Esophagus muscularis mucosa (tissue), 4 donors: ENCODE data around the gene SPEM3. TPM values are rescaled to one million over a fixed set of nuclear protein-coding genes. Genes with fewer than 3 reads are reported as not detected.
A peak's percentile ranks its signal among the peaks of the same experiment; 100 is the strongest.
"Not testable (repeated sequence)": the region's sequence is repeated elsewhere in the genome, so short reads cannot be mapped to it uniquely, and the experiment has no call there.

Experiments
- DNase-seq: peaks from one replicate; pipeline ENCODE4 v3.0.0-alpha.2; 2017; ENCODE audit errors: extremely low spot score
- H3K27ac ChIP-seq, 4 donors: fragments of 200-600 bp; sonication (generic); replicated peaks in 1 of 4; 1 replicate in 3 of 4; 2 replicates in 1 of 4; pipeline ENCODE4 v1.5.1; 2016 to 2019; ENCODE audit warnings: mild to moderate bottlenecking in 1 of 4
- H3K27me3 ChIP-seq, 4 donors: fragments of 200-600 bp; sonication (generic); one replicate each; pipeline versions ENCODE4 v1.5.1 to v1.6.0; 2016 to 2019
- H3K36me3 ChIP-seq, 4 donors: fragments of 200-600 bp; sonication (generic); one replicate each; pipeline ENCODE4 v1.5.1; 2016 to 2019
- H3K4me1 ChIP-seq, 4 donors: fragments of 200-600 bp; sonication (generic); one replicate each; pipeline ENCODE4 v1.5.1; 2016 to 2019
- H3K4me3 ChIP-seq, 4 donors: fragments of 200-600 bp; sonication (generic); 1 replicate in 2 of 4; 2 replicates in 2 of 4; pipeline ENCODE4 v1.5.1; 2016 to 2019; ENCODE audit warnings: mild to moderate bottlenecking in 4 of 4, moderate library complexity in 1 of 4
- H3K9me3 ChIP-seq, 4 donors: fragments of 200-600 bp; sonication (generic); 1 replicate in 3 of 4; 2 replicates in 1 of 4; pipeline ENCODE4 v1.5.1; 2016 to 2019
- CTCF ChIP-seq, 3 experiments: fragments of 200-600 bp in 2 of 3; fragments of 450-650 bp in 1 of 3; sonication (generic) in 2 of 3; IDR thresholded peaks; one replicate each; pipeline ENCODE4 v1.5.1; 2017 to 2019; ENCODE audit warnings: antibody characterized with exemption in 3 of 3, mild to moderate bottlenecking in 2 of 3, moderate library complexity in 1 of 3
- EP300 ChIP-seq: sonication (generic); formaldehyde crosslinking; IDR thresholded peaks from one replicate; pipeline ENCODE4 v1.6.1; 2017; ENCODE audit warnings: antibody characterized with exemption
- POLR2A ChIP-seq: fragments of 450-650 bp; IDR thresholded peaks from one replicate; pipeline ENCODE4 v1.6.1; 2017; ENCODE audit warnings: antibody characterized with exemption, moderate library complexity, mild to moderate bottlenecking, low read depth
- POLR2AphosphoS5 ChIP-seq, 2 donors: sonication (generic); formaldehyde crosslinking; IDR thresholded peaks; one replicate each; pipeline ENCODE4 v1.6.1; 2017; ENCODE audit warnings: antibody characterized with exemption in 2 of 2
- WGBS: methylation state at CpG from one replicate; pipeline ENCODE4 v1.1.5; 2018; 5-methylcytosine and 5-hydroxymethylcytosine counted together
- intact Hi-C: fragments of 100-400 bp; cut with DNase I; formaldehyde crosslinking; loops from one replicate; pipeline ENCODE4 v1.15.1; 2023
- total RNA-seq, 4 donors: library from RNA; depleted of rRNA; stranded (reverse); fragments of >200 nt; gene quantifications; one replicate each; pipeline versions ENCODE4 v1.1.0 to v1.2.1, GENCODE V29; 2016

SPEM3 gene
- total RNA-seq, 4 donors from 2014 or later, result not detected

- TF ChIP-seq CTCF (IDR thresholded peaks at IDR 0.05) (no peak), POLR2A (no peak)
- no peak overlapping the region for H3K4me3 ChIP-seq
- peaks cover 50 to 72% (median 67%) of the 10 kb centered on the region in 4 donors for H3K4me1 ChIP-seq
- H3K9me3 ChIP-seq, result no peaks in the 10 kb centered on the region
- H3K36me3 ChIP-seq, result peaks cover 22 to 53% (median 42%) of the 10 kb centered on the region in 4 donors
- WGBS, result 100% methylated on average over 3 of the region's 3 CpGs
- no peak for DNase-seq
- H3K27me3 ChIP-seq, result no peaks in the 10 kb centered on the region
- H3K27ac ChIP-seq, result peak overlapping the region; percentile 43 to 71 (median 64)
- intact Hi-C loops, result no loop called here
Observed at GRCh38 chr17:7467498-7467897, 38.8 kb downstream of the SPEM3 start.

DNA sequence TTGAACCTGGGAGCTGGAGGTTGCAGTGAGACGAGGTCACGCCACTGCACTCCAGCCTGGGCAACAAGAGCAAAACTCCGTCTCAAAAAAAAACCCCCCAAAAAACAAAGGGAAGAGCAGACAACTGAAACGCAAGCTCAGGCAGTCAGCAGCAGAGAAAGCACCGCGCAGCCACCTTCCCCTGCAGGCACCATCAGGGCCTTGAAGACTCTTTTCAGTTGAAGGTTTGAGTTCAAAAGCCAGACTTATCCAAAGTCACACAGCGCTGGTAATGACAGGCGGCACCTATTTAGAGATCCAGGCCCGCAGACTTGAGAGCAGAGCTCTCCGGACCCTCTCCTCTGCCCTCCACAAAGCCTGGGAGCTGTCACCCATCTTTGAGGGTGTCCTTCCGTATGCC is 39.6 kb downstream of the SPEM3 start:
- TF ChIP-seq CTCF (IDR thresholded peaks at IDR 0.05), result no peak
- no peak for TF ChIP-seq POLR2A
- TF ChIP-seq EP300, result no peak
- TF ChIP-seq POLR2AphosphoS5 (IDR thresholded peaks at IDR 0.05), result no peak
- H3K4me3 ChIP-seq, result no peak overlapping the region
- no peak for DNase-seq
- H3K27ac ChIP-seq, result peak overlapping the region in 1 of 4 donors; percentile 71
- no peaks in the 10 kb centered on the region for H3K27me3 ChIP-seq
- 95% methylated on average over 10 of the region's 11 CpGs for WGBS
- intact Hi-C loops, result no loop called here
- H3K4me1 ChIP-seq, result peaks cover 50 to 78% (median 74%) of the 10 kb centered on the region in 4 donors
- H3K36me3 ChIP-seq, result peaks cover 14 to 45% (median 34%) of the 10 kb centered on the region in 4 donors
- no peaks in the 10 kb centered on the region for H3K9me3 ChIP-seq

GRCh38 chr17:7468804-7469389 is 40.2 kb downstream of the SPEM3 start:
- Histone ChIP-seq H3K4me1 (peaks cover 50 to 85% (median 79%) of the 10 kb centered on the region in 4 donors), H3K27me3 (no peaks in the 10 kb centered on the region), H3K4me3 (no peak overlapping the region), H3K27ac (peak overlapping the region in 1 of 4 donors; percentile 7), H3K9me3 (no peaks in the 10 kb centered on the region), H3K36me3 (peaks cover 8 to 39% (median 28%) of the 10 kb centered on the region in 4 donors)
- intact Hi-C loops, result no loop called here
- DNase-seq, result no peak
- WGBS, result 79% methylated on average over 12 of the region's 12 CpGs
- TF ChIP-seq EP300, result no peak
- no peak for TF ChIP-seq POLR2AphosphoS5 (IDR thresholded peaks at IDR 0.05)
- TF ChIP-seq POLR2A, result no peak
- no peak for TF ChIP-seq CTCF (IDR thresholded peaks at IDR 0.05)

DNA sequence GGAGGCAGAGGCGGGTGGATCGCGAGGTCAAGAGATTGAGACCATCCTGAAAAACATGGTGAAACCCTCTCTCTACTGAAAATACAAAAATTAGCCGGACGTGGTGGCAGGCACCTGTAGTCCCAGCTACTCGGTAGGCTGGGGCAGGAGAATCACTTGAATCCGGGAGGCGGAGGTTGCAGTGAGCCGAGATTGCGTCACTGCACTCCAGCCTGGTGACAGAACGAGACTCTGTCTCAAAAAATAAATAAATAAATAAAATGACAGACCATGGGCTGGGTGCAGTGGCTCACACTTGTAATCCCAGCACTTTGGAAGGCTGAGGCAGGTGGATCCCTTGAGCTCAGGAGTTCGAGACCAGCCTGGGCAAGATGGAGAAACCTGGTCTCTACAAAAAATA is 41.2 kb downstream of the SPEM3 start:
- H3K4me3 ChIP-seq, DNase-seq, H3K27ac ChIP-seq, H3K9me3 ChIP-seq, intact Hi-C loops, H3K27me3 ChIP-seq: not testable (repeated sequence)
- H3K4me1 ChIP-seq, result peaks cover 58 to 94% (median 87%) of the 10 kb centered on the region in 4 donors
- 94% methylated on average over 12 of the region's 12 CpGs for WGBS
- H3K36me3 ChIP-seq, result peaks cover 8 to 31% (median 19%) of the 10 kb centered on the region in 4 donors

GRCh38 chr17:7470457-7470973 is 41.9 kb downstream of the SPEM3 start:
- peaks cover 5 to 27% (median 13%) of the 10 kb centered on the region in 4 donors for H3K36me3 ChIP-seq

More at GRCh38 chr17:7470457-7470973, 41.9 kb downstream of the SPEM3 start:
- peak overlapping the region in 1 of 4 donors; percentile 20 for H3K27ac ChIP-seq
- 82% methylated on average over 8 of the region's 8 CpGs for WGBS
- DNase-seq, intact Hi-C loops, H3K9me3 ChIP-seq, H3K27me3 ChIP-seq, H3K4me3 ChIP-seq: not testable (repeated sequence)
- H3K4me1 ChIP-seq, result peaks cover 65 to 99% (median 93%) of the 10 kb centered on the region in 4 donors
